Keratinocyte (primary cell): ENCODE results near the gene HMGCR. TPM values are rescaled to one million over a fixed set of nuclear protein-coding genes. Genes with fewer than 3 reads are reported as not detected.

Source experiments
- DNase-seq: peaks from one replicate; pipeline ENCODE4 v3.0.0-alpha.2; 2011; ENCODE audit warnings: low read depth, missing footprints, low spot score
- FAIRE-seq: peaks from 2 replicates; lab custom pipeline; 2011; peaks lifted over from hg19 to GRCh38; lab: Jason Lieb, UNC
- H2AFZ ChIP-seq: 2 replicates; pipeline ENCODE4 v1.6.0; 2012; ENCODE audit warnings: low read length, control low read depth, inconsistent platforms; ENCODE audit not compliant: control insufficient read depth
- H3K27ac ChIP-seq: 2 replicates; pipeline ENCODE4 v1.5.1; 2011; ENCODE audit warnings: low read length; ENCODE audit not compliant: control insufficient read depth, insufficient read depth
- H3K27me3 ChIP-seq: 3 replicates; pipeline ENCODE4 v1.6.0; 2011; ENCODE audit warnings: low read length; ENCODE audit not compliant: control insufficient read depth, insufficient read depth; ENCODE audit errors: extremely low read depth
- H3K36me3 ChIP-seq, 2 experiments: 2 replicates in 1 of 2; 3 replicates in 1 of 2; pipeline ENCODE4 v1.5.1; 2011; ENCODE audit warnings: low read length in 2 of 2, mild to moderate bottlenecking in 1 of 2; ENCODE audit not compliant: control insufficient read depth in 2 of 2, insufficient read depth in 2 of 2; ENCODE audit errors: extremely low read depth in 1 of 2
- H3K4me1 ChIP-seq: 3 replicates; pipeline ENCODE4 v1.5.1; 2011; ENCODE audit warnings: low read length; ENCODE audit not compliant: control insufficient read depth, insufficient read depth; ENCODE audit errors: extremely low read depth
- H3K4me2 ChIP-seq: 3 replicates; pipeline ENCODE4 v1.6.0; 2011; ENCODE audit warnings: low read depth, low read length; ENCODE audit not compliant: control insufficient read depth, insufficient read depth; ENCODE audit errors: extremely low read depth
- H3K4me3 ChIP-seq, 3 experiments: fragments of 200-600 bp in 1 of 3; sonication (generic) in 1 of 3; 2 replicates in 2 of 3; 3 replicates in 1 of 3; pipeline ENCODE4 v1.5.1; 2011 to 2016; ENCODE audit warnings: low read length in 3 of 3, mild to moderate bottlenecking in 3 of 3, control low read depth in 2 of 3, inconsistent platforms in 1 of 3, low read depth in 1 of 3, mixed read lengths in 1 of 3, mixed run types in 1 of 3, moderate library complexity in 1 of 3; ENCODE audit not compliant: control insufficient read depth in 2 of 3, insufficient read depth in 2 of 3; ENCODE audit errors: extremely low read depth in 1 of 3
- H3K79me2 ChIP-seq: 2 replicates; pipeline ENCODE4 v1.6.0; 2012; ENCODE audit warnings: low read length; ENCODE audit not compliant: control insufficient read depth, insufficient read depth
- H3K9ac ChIP-seq: 3 replicates; pipeline ENCODE4 v1.6.0; 2011; ENCODE audit warnings: low read length; ENCODE audit not compliant: control insufficient read depth, insufficient read depth; ENCODE audit errors: extremely low read depth
- H3K9me1 ChIP-seq: 3 replicates; pipeline ENCODE4 v1.6.0; 2011; ENCODE audit warnings: low read length; ENCODE audit not compliant: control insufficient read depth, insufficient read depth; ENCODE audit errors: extremely low read depth
- H3K9me3 ChIP-seq: 2 replicates; pipeline ENCODE4 v1.5.1; 2012; ENCODE audit warnings: low read depth, low read length; ENCODE audit not compliant: control insufficient read depth
- H4K20me1 ChIP-seq: 3 replicates; pipeline ENCODE4 v1.6.0; 2011; ENCODE audit warnings: low read length; ENCODE audit not compliant: control insufficient read depth, insufficient read depth; ENCODE audit errors: extremely low read depth
- EZH2 ChIP-seq: IDR thresholded peaks from one replicate; pipeline ENCODE4 v1.6.1; 2012; ENCODE audit warnings: inconsistent platforms, mild to moderate bottlenecking, low read length, moderate library complexity
- dilution Hi-C: fragments of 300-500 bp; cut with MboI; formaldehyde crosslinking; loops from one replicate; pipeline ENCODE4 v1.7.0; 2020; ENCODE audit warnings: low sequenced_read_pairs; ENCODE audit not compliant: extremely low pct_ligation_motif_present
- polyA plus RNA-seq, 5 experiments: library from polyadenylated mRNA; depleted of rRNA in 3 of 5; stranded (reverse) in 3 of 5; stranded (forward) in 1 of 5; unstranded in 1 of 5; fragments of >200 nt; gene quantifications; 1 replicate in 1 of 5; 2 replicates in 3 of 5; 3 replicates in 1 of 5; pipeline versions ENCODE4 v1.2.1 to v1.2.3, GENCODE V29; 2011 to 2012; ENCODE audit warnings: missing spikeins in 2 of 5, low read depth in 1 of 5, low replicate concordance in 1 of 5
- TF ChIP-seq, protein P1 (sequence below), 3 experiments: IDR thresholded peaks in 1 of 3; conservative IDR thresholded peaks in 1 of 3; optimal IDR thresholded peaks in 1 of 3; 2 replicates in 2 of 3; 3 replicates in 1 of 3; pipeline versions ENCODE3 to v1.5.1; 2011; ENCODE audit warnings: low read length in 3 of 3, mild to moderate bottlenecking in 3 of 3, moderate library complexity in 2 of 3, control low read depth in 1 of 3, inconsistent platforms in 1 of 3; ENCODE audit not compliant: insufficient read depth in 2 of 3; ENCODE audit errors: extremely low read depth in 1 of 3

HMGCR gene
- polyA plus RNA-seq, 1 donor (not counting 4 experiments of a cell fraction or from before 2014, with no cell fraction given): 181 TPM

DNA sequence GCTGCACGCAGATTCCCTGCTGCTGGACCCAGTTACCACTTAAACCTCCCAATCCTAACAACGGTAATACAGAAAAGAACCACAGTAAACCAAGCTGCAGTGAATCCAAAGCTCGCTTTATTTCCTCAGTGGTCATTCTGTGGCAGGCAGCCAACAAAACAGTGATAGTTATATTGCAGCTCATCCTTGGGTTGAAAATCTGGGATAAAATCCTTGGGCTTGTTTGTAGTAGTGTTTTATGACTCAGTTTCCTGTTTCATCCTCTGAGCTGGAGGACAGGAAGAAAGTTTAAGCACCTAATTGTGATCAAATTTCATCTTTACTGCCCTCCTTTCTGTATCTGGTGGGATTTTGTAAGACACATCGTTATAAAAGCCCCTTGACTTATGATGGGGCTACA is 31.4 kb downstream of the HMGCR start:
- TF ChIP-seq, protein P1, sequence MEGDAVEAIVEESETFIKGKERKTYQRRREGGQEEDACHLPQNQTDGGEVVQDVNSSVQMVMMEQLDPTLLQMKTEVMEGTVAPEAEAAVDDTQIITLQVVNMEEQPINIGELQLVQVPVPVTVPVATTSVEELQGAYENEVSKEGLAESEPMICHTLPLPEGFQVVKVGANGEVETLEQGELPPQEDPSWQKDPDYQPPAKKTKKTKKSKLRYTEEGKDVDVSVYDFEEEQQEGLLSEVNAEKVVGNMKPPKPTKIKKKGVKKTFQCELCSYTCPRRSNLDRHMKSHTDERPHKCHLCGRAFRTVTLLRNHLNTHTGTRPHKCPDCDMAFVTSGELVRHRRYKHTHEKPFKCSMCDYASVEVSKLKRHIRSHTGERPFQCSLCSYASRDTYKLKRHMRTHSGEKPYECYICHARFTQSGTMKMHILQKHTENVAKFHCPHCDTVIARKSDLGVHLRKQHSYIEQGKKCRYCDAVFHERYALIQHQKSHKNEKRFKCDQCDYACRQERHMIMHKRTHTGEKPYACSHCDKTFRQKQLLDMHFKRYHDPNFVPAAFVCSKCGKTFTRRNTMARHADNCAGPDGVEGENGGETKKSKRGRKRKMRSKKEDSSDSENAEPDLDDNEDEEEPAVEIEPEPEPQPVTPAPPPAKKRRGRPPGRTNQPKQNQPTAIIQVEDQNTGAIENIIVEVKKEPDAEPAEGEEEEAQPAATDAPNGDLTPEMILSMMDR (optimal IDR thresholded peaks at IDR 0.05 in 1 of 3, IDR thresholded peaks at IDR 0.05 in 1 of 3, conservative IDR thresholded peaks at IDR 0.05 in 1 of 3; ENCODE audit: extremely low read depth in 1 of 3, insufficient read depth in 2 of 3, low read length in 3 of 3): no peak
- TF ChIP-seq EZH2: no peak
- no peak for FAIRE-seq

DNA sequence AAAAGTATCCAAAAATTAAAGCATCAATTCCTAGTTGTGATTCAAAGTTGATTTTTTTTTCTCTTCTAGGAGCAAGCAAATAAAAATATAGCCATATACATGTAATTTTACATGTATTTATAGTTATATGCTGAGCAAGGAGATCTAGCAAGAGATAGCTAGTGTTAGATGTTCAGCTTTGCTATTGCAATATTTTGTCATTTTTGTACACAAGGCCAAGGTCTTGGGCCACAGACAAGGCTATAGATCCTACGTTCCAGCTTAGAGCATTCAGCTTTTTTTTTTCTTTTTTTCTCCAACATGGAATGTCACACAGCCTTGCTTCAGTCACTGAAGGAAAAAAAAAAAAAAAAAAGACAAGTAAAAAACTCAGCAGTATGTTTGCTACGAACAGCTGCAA is 36.8 kb downstream of the HMGCR start:
- no peaks in the 10 kb centered on the region for H3K9me1 ChIP-seq
- no peak overlapping the region for H3K27ac ChIP-seq
- no peaks in the 10 kb centered on the region for H3K4me1 ChIP-seq
- H3K4me2 ChIP-seq: no peak overlapping the region
- no peak for TF ChIP-seq EZH2
- TF ChIP-seq, protein P1 (optimal IDR thresholded peaks at IDR 0.05 in 1 of 3, IDR thresholded peaks at IDR 0.05 in 1 of 3, conservative IDR thresholded peaks at IDR 0.05 in 1 of 3; ENCODE audit: extremely low read depth in 1 of 3, insufficient read depth in 2 of 3, low read length in 3 of 3): no peak
- H3K79me2 ChIP-seq: no peaks in the 10 kb centered on the region
- no peaks in the 10 kb centered on the region for H4K20me1 ChIP-seq
- no peaks in the 10 kb centered on the region for H3K9me3 ChIP-seq
- no peak overlapping the region for H3K9ac ChIP-seq
- no peak overlapping the region for H3K4me3 ChIP-seq
- DNase-seq: no peak
- no peak overlapping the region for H2AFZ ChIP-seq
- H3K27me3 ChIP-seq: no peaks in the 10 kb centered on the region
- no peak for FAIRE-seq
- dilution Hi-C loops: no loop called here
- peaks cover 7 to 10% of the 10 kb centered on the region in 2 experiments for H3K36me3 ChIP-seq

More for the DNA sequence above, 31.4 kb downstream of the HMGCR start:
- Histone ChIP-seq H4K20me1 (no peaks in the 10 kb centered on the region), H3K27ac (no peak overlapping the region), H3K36me3 (peaks cover 0 to 3% of the 10 kb centered on the region in 2 experiments), H3K9me1 (no peaks in the 10 kb centered on the region), H3K9ac (no peak overlapping the region), H3K4me3 (no peak overlapping the region), H2AFZ (no peak overlapping the region), H3K4me2 (no peak overlapping the region), H3K4me1 (peaks cover 6% of the 10 kb centered on the region), H3K9me3 (no peaks in the 10 kb centered on the region), H3K27me3 (no peaks in the 10 kb centered on the region), H3K79me2 (no peaks in the 10 kb centered on the region)
- no peak for DNase-seq
- dilution Hi-C loops: no loop called here
